Stimulated activated CD8-positive, alpha-beta memory T cell treated with anti-CD3 and anti-CD28 coated beads, Interleukin-7, amount 100 ng/mL, for 48 hours (primary cell): ENCODE data around the gene PROM1.
A peak's percentile ranks its signal among the peaks of the same experiment; 100 is the strongest.

Source experiments
- DNase-seq, 2 donors: peaks; one replicate each; pipeline ENCODE4 v3.0.0-alpha.2; 2020; ENCODE audit warnings: low read depth in 1 of 2; ENCODE audit errors: extremely low read depth in 1 of 2

Gene PROM1

GRCh38 chr4:15992167-15992485 is 91.7 kb downstream of the PROM1 start:
- no peak for DNase-seq

DNA sequence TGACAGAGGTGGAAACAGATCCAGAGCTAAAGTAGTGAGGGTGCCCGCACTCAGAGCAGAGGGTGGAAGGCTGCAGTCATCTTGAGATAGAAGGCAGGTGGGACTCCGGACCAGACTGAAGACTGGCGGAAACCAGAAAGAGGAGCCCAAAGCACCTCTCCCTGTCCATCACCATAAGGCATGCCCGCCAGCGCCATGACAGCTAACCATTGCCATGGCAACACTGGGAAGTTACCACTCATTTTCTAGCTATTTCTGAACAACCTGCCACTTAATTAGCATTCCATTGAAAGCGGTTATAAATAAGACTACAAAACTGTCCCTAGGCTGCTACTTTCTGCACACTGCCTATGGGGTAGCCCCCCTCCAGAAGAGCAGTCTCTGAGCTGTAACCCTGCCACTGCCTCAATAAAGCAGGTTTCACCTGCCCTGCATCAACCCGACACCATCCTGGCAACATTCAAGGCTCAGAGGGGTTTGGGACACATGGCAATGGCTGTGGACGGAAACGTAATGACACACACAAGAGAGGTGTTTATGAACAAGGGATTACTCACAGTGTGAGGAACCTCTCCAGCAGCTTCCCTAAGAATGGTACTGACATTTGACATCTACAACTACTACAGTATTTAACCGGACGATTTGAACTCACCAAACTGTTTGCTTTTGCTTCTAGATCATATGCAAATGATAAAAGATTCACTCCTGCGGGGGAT is 93.1 kb downstream of the PROM1 start:
- no peak for DNase-seq

- DNase-seq = no peak
Measured at GRCh38 chr4:15989424-15989823, 94.4 kb downstream of the PROM1 start.

DNA sequence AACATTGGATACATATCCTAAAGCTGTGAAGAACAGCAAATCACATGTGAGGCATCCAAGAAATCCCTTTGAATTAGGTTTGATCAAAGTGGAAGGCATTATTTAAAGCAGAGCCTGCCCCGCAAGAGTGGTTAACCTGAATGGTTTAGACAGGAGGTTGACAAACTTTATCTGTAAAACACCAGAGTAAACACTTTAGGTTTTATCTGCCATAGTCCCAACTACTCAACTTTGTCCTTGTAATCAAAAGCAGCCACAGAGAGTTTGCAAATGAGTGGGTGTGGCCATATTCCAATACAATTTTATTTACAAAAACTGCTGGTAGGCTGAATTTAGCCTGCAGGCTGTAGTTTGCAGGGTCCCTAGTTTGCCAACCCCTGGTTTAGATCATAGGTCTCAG is 95.6 kb downstream of the PROM1 start:
- DNase-seq = no peak

DNA sequence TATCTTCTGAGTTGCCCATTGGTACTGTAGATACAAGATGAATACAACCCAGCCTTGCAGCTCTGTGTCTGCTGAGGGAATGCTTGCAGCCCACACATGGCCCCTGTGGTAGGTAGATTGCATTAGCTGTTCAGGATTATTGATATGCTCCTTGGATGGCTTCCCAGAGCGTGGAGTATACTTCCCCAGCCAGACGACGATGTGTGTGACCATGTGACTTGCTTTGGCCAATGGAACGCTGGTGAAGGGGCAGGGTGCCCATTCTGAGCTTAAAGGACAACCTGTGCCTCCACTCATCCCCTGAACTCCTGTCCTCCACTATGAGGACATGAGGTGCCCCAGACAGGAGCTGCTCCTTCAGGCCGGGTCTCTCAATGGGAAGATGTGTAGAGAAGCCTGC is 96.9 kb downstream of the PROM1 start:
- no peak for DNase-seq

DNA sequence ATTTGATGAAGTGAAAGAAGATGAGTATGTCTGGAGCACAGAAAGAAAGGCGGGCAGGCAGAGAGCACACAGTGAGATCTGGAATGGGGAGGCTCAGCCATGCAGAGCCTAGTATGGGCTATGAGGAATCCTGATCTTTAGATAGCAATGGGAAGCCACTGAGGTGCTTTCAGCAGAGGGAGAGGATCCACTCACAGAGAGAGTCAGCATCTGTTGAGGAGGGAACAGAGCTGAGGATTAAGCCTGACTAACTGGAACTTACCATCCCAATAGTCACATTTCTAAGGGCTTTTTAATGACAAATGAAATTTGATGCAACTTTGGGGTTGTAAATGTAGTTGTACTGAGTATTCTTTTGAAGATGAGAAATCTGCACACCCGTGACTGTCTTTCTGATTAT is 100.2 kb downstream of the PROM1 start:
- no peak for DNase-seq

- no peak for DNase-seq
Measured at GRCh38 chr4:15982842-15983524, 100.8 kb downstream of the PROM1 start.

GRCh38 chr4:15976456-15977447 is 107.1 kb downstream of the PROM1 start:
- no peak for DNase-seq

DNA sequence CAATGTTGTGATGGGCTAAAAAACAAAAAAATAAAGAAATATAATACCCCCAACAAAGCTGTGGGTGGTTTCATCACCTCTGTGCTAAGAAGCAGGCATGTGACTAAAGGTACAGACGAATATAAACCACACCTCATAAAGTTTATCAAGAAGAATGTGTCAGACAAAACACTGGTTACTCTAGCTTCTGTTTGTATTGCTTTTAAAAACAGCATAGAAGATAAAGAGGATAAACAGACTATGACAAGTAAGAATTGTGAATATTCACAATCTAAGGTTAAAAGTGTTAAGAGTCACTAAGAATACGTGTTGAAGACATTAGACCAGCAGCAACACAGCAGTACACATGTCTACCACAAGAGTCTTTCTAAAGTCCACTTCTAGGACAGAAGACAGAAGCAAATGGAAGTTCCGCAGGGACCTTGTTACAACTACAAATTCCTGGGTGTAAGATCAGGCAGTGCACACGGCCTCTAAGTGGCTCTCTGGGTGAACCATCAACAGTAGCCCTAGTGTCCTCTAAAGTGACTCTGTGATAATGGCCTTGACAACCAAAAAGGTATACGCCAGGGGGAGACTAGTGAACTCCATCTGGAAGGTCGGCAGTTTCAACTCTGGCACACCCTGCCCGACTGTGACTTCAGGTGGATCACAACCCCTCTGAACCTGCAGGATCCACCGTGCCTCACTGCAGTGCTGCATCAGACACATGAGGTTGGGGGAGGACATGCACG is 112.6 kb downstream of the PROM1 start:
- no peak for DNase-seq

- no peak for DNase-seq
Measured at GRCh38 chr4:15968551-15969300, 115.1 kb downstream of the PROM1 start.

GRCh38 chr4:15965325-15965724 is 118.5 kb downstream of the PROM1 start:
- DNase-seq = no peak

- DNase-seq = no peak
Measured at GRCh38 chr4:15964159-15964558, 119.7 kb downstream of the PROM1 start.

- peak; percentile 58 to 65 for DNase-seq
Measured at GRCh38 chr4:15963576-15963975, 120.2 kb downstream of the PROM1 start.

DNA sequence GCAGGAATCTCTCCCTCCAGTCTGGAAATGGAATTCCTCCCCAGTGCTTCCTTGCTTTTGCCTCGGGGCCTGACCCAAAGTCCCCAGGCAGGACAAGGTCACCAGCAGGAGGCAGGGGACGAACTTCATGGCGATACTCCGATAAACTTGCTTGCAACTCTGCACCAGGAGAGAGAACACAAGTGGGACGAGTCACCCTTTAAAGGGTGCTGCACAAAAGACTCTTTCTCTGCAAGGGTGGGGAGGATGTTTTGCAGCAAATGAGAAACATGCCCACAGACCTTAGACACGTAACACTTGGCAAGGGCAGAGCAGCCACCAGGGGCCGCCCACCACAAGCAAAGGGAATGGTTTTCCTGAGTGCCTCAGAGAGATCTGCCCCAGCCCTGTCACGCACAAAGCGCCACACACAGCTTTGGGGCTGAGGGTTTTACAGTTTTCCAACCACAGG is 120.8 kb downstream of the PROM1 start, which contains the start of gene FGFBP2:
Gene FGFBP2, minus strand, starts transcription at position 175 of the 451 bp plus-strand sequence. Its CDS starts 46 bp downstream, at position 129.
- peak; percentile 53 to 79 for DNase-seq

DNA sequence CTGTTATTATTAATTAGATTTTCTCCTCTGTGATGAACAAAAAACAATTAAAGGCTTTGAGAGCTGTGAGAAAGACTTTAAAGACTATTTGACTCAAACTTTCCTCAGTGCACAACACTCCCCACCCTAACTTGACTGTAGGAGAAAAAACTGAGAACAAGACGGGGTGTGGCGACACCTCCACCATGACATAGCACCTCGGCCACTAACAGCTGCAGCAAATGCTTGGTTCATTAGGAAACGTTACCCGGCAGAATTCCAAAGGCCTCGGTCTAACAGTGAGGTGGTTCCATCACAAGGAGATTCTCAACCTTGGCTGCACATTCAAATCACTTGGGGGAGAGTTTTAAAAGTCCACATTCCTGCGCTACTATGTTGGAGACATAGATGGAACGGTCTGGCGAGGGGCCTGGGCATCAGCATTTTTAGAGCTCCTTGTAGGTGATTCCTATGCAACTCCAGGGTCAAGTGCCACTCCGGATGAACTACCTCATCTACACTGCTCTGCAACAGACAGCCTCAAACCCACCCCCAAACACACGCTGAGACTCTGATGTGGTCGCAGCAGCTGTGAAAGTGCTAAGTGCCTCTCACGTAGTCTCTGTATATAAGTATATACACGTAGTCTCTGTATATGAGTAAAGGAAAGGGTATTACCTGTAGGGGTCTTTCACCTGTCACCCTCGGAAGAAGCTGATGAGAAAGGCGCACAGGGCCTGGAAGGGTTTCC is 121.9 kb downstream of the PROM1 start:
- DNase-seq = no peak

GRCh38 chr4:15958562-15958961 is 125.3 kb downstream of the PROM1 start:
- peak in 1 of 2 donors; percentile 32 for DNase-seq

DNA sequence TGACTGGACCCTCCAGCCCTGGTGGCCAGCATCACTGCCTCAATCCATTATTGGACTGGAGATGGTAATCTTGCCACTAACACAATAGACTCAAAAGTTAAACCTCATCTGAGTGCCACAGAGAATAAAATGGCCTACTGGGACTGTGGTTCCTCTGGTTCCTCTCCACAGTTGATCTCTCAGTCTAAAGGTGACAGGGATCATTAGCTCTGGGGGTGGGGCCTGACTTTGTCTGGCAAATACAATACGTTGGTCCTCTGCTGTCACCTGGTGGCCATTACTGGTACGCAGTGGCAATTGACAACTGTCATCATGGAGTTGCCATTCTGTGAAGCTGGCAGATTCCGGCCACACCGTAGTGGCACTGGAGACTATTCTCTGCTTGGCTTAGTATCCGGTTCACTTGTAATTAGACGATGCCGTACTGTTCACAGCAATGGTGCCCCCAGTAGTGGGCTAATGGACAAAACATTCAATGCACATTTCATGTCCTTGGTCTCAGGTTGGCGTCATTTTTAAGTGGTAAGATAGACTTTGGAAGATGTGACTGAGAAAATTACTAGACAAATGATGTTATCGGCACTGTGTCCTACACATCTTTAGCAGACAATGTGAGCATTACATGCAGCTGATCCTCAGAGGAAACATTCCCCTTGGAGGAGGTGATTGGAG is 127.5 kb downstream of the PROM1 start:
- DNase-seq = peak in 1 of 2 donors; percentile 79

- DNase-seq = no peak
Measured at GRCh38 chr4:15955670-15956069, 128.2 kb downstream of the PROM1 start.

- DNase-seq = no peak
Measured at GRCh38 chr4:15953625-15954024, 130.2 kb downstream of the PROM1 start.
